Measurements from ENCODE around the gene MGRN1.

DNA sequence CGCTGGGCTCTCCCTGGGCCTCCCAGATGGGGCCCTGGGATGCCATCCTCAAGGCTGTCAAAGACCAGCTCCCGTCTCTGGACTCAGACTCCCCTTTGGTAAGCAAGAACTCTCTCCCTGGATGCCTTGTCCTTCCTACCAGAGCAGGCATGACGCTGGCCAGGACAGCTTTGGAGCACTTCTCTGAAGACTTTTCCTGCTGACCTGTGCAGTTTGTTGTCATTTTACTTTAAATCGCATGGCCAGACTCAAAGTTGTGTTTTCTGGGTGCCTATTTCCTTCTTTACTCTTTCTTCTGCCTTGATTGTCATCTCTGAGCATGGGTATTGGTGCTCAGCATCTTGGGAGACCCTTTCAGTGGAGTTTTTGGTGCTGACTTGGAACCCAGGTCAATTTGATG lies 111.9 kb downstream of the MGRN1 start:
- no peak for TF ChIP-seq POLR2AphosphoS5 (IDR thresholded peaks at IDR 0.05; ENCODE audit: insufficient read depth in 1 of 2, low read depth in 1 of 2)
- TF ChIP-seq, protein P1, sequence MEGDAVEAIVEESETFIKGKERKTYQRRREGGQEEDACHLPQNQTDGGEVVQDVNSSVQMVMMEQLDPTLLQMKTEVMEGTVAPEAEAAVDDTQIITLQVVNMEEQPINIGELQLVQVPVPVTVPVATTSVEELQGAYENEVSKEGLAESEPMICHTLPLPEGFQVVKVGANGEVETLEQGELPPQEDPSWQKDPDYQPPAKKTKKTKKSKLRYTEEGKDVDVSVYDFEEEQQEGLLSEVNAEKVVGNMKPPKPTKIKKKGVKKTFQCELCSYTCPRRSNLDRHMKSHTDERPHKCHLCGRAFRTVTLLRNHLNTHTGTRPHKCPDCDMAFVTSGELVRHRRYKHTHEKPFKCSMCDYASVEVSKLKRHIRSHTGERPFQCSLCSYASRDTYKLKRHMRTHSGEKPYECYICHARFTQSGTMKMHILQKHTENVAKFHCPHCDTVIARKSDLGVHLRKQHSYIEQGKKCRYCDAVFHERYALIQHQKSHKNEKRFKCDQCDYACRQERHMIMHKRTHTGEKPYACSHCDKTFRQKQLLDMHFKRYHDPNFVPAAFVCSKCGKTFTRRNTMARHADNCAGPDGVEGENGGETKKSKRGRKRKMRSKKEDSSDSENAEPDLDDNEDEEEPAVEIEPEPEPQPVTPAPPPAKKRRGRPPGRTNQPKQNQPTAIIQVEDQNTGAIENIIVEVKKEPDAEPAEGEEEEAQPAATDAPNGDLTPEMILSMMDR (IDR thresholded peaks at IDR 0.05) = no peak
- no peak for TF ChIP-seq POLR2A (IDR thresholded peaks at IDR 0.05)
